ENCODE data around the gene TNNI2.
"Not testable (repeated sequence)": the region's sequence is repeated elsewhere in the genome, so short reads cannot be mapped to it uniquely, and the experiment has no call there.

The TNNI2 gene

GRCh38 chr11:1863352-1864216 lies 24.8 kb downstream of the TNNI2 start:
- no peak for DNase-seq

- no peak for DNase-seq
Observed at GRCh38 chr11:1864231-1864630, 25.4 kb downstream of the TNNI2 start.

GRCh38 chr11:1864831-1865665 lies 26.3 kb downstream of the TNNI2 start:
- DNase-seq: no peak

GRCh38 chr11:1866226-1866625 lies 27.4 kb downstream of the TNNI2 start:
- DNase-seq: no peak

DNA sequence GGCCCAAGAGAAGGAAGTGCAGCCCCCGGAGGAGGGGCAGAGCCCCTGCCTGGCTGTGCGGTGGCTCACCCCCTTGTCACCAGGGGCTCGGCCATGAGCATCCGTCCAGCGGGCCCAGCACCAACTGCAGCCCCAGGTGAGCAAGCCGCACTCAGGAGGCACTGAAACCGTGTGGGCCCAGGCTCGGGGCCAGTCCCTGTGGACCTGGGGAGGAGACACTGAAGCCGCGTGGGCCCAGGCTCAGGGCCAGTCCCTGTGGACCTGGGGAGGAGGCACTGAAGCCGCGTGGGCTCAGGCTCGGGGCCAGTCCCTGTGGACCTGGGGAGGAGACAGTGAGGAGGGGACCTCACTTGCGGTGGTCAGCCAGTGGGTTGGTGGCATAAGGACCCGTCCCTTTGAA lies 28.0 kb downstream of the TNNI2 start:
- no peak for DNase-seq

DNA sequence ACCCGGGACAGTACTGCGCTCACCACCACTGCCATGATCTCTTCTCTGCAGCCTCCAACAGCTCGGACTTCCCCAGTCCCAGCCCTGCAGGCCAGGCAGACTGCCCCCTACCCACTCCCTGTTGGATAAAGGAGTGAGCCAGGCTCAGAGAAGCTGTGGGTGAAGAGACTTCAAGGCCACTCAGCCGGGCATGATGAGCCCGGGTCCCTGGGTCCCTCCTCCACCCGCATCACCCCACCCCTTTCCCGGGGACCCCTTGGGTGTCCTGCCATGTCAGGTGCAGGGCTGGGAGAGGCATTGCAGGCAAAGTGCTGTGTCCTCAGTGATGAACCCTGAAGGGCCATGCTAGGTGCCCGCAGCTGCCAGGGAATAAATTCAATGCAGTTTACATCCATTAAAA lies 28.6 kb downstream of the TNNI2 start:
- DNase-seq: no peak

- no peak for DNase-seq
Observed at GRCh38 chr11:1868056-1868635, 29.4 kb downstream of the TNNI2 start.

GRCh38 chr11:1868636-1869291 lies 30.0 kb downstream of the TNNI2 start:
- no peak for DNase-seq

GRCh38 chr11:1869427-1870325 lies 30.9 kb downstream of the TNNI2 start:
- no peak for DNase-seq

DNA sequence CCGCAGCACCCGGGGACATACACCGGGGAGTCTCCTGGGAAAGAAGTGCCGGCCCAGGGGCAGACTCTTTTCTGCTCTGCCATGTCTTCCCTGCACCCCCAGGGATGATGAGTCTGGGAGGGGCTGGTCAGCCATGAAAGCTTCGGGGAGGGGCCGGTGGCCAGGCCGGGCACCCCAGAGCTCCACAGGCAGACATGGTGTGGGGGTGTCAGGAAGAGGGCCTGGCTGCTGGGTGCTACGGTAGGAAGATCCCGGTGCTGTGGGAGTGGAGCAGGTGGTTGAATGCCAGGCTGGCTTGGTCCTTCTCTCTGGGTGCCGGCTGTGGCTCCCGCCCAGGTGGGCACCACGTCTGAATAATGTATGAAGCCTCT lies 31.5 kb downstream of the TNNI2 start:
- DNase-seq: no peak

GRCh38 chr11:1870721-1871466 lies 32.1 kb downstream of the TNNI2 start:
- DNase-seq: peak; percentile 60

DNA sequence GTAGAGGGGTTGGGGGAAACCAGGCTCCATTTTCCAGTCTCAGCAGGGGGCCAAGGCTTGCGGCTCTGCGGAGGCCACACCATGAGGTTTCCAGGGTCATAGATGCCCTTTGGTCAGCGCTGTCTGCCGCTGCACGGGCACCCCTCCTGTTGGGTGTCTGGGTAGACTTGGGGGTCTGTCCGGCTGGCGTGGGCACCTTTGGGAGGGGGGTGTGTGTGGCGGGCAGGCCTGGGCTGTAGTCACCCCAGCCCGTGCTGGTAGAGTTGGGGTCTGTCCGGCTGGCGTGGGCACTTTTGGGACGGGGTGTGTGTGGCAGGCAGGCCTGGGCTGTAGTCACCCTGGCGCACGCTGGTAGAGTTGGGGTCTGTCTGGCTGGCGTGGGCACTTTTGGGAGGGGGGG lies 32.8 kb downstream of the TNNI2 start:
- DNase-seq: no peak

DNA sequence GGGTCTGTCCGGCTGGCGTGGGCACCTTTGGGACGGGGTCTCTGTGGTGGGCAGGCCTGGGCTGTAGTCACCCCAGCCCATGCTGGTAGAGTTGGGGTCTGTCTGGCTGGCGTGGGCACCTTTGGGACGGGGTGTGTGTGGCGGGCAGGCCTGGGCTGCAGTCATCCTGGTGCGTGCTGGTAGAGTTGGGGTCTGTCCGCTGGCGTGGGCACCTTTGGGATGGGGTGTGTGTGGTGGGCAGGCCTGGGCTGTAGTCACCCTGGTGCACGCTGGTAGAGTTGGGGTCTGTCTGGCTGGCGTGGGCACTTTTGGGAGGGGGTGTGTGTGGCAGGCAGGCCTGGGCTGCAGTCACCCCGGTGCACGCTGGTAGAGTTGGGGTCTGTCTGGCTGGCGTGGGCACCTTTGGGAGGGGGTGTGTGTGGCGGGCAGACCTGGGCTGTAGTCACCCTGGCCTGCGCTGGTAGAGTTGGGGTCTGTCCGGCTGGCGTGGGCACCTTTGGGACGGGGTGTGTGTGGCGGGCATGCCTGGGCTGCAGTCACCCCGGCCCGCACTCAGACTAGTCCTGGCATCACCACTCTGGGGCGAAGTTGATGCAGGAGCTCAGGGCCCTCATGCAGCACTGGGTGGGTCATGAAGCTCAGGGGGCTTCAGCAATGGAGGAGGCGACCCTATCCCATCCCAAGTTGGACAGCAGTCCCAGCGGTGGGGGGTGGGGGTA lies 33.6 kb downstream of the TNNI2 start:
- no peak for DNase-seq

- no peak for DNase-seq
Observed at GRCh38 chr11:1873048-1873812, 34.4 kb downstream of the TNNI2 start.

GRCh38 chr11:1873813-1874150 lies 35.0 kb downstream of the TNNI2 start:
- DNase-seq: not testable (repeated sequence)

DNA sequence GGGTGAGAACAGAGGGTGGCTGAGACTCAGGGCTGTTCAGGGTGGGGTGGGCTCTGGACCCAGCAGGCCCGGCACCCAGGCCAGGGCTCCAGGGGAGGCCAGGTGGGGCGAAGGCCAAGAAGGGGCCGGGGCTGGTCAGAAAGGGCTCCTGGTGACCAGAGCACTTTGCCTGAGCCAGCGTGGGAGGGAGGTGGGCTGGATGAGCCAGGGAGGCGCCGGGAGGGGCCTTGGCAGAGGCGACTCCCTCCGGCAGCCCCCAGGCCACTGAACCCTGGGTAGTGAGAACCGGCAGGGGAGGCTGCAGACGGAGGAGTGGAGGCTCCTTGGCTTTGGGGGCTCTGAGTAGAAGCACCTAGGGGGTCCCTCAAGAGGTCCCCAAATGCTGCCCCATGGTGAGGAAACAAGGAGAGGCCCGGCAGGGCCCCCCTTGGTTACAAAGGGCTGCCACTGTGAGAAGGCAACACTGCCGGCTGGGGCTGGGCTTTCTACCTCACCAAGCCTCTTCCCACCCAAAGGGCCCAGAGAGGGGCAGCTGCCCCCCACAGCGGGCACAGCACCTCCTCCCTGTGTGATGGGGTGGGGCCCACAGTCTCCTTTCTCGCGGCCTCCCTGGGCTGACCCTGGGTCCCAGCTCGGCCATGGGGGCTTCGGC lies 35.8 kb downstream of the TNNI2 start:
- DNase-seq: not testable (repeated sequence)

DNA sequence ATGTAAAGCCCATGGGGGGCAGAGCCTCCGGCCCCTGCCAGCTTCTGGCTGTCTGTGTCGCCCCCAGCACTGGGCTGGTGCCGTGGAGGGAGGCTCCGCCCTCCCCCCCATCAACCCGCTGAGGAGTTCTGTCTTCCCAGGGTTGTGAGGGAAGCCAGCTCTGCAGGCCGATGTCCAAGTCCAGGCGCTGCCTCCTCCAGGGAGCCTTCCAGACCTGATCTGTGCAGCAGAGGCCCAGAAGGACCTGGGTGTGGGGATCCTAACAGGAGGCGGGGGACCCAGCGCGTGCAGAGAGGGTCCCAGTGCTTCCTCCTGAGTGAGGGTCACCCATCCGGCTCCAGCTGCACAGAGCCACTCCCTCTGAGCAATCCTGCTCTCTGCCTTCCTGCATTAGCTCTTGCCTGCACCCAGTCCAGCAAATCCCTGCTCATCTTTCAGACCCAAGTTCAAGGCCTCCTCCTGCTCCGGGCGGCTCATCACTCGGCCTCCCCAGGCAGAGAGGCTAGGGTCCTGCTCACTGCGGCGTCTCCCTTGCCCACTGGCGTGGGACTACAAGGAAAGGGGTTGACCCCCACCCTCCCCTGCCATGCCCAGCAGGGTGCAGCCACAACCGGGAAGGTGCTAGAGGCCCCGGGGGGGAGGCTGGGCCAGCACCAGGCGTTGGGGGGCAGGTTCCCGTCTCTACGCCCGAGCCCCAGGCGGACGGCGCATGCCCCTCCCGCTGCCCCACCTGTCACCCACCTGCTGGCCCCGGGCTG lies 36.5 kb downstream of the TNNI2 start:
- DNase-seq: no peak

DNA sequence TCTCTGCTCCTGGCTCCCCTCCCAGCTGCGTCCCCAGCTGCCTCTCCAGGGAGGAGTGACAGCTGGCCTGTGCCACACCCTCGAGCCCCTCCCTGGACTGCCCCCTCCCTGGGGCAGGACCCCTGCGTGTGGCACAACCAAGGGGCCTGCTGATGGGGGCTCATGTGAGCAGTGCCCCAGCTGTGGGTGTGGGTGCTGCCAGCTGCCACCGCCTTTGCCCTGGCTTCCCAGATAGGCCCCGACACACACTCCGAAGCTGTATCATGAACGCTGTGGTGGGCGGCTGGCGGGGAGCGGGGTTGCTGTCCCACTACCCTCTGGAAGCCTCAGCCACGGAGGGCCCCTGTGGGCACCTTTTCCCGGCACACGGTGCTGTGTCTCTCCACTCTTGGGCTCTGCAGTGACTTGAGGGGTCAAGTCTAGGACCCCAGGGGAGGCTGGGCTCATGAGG lies 37.1 kb downstream of the TNNI2 start:
- DNase-seq: not testable (repeated sequence)

Measured in CD4-positive, alpha-beta T cell treated with Interleukin-12 subunit alpha and Interleukin-12 subunit beta, for 1 hour (primary cell).